H1 (cell line): Measurements from ENCODE around the gene DMBT1. TPM values are rescaled to one million over a fixed set of nuclear protein-coding genes. Genes with fewer than 3 reads are reported as not detected.

Source experiments
- CTCF ChIA-PET: fragments of 300-600 bp; sonication (Branson Sonifier 250); formaldehyde crosslinking; loops from one replicate; lab custom pipeline; 2021; ENCODE audit not compliant: partially characterized antibody; lab: Charles Lee
- POLR2A ChIA-PET: fragments of 300-600 bp; sonication (Branson Sonifier 250); formaldehyde crosslinking; loops from one replicate; lab custom pipeline; 2021; ENCODE audit warnings: inconsistent platforms; ENCODE audit not compliant: partially characterized antibody; lab: Charles Lee
- DNase-seq, 2 experiments: peaks; one replicate each; pipeline versions ENCODE4 v3.0.0 to v3.0.0-alpha.2; 2010 to 2022; ENCODE audit warnings: low spot score in 2 of 2, low read depth in 1 of 2, mixed read lengths in 1 of 2
- FAIRE-seq: peaks from 2 replicates; lab custom pipeline; 2011; peaks lifted over from hg19 to GRCh38; lab: Jason Lieb, UNC
- H2AFZ ChIP-seq: 2 replicates; pipeline ENCODE4 v1.8.1; 2012; ENCODE audit warnings: low read length, inconsistent platforms
- H2AK5ac ChIP-seq: 2 replicates; pipeline ENCODE4 v1.6.1; 2013; ENCODE audit warnings: low read depth, low read length
- H2BK120ac ChIP-seq: replicated peaks from 2 replicates; pipeline ENCODE3; 2013; ENCODE audit warnings: low read depth, low read length, inconsistent platforms
- H2BK12ac ChIP-seq: 2 replicates; pipeline ENCODE4 v1.6.1; 2013; ENCODE audit warnings: low read depth, low read length
- H2BK15ac ChIP-seq: 2 replicates; pipeline ENCODE4 v1.6.1; 2013; ENCODE audit warnings: low read length
- H2BK20ac ChIP-seq: 2 replicates; pipeline ENCODE4 v1.6.1; 2013; ENCODE audit warnings: low read length
- H2BK5ac ChIP-seq: 2 replicates; pipeline ENCODE4 v1.6.1; 2013; ENCODE audit warnings: low read depth, low read length
- H3K14ac ChIP-seq: 2 replicates; pipeline ENCODE4 v1.6.1; 2013; ENCODE audit warnings: inconsistent platforms; ENCODE audit not compliant: insufficient read length
- H3K18ac ChIP-seq: 2 replicates; pipeline ENCODE4 v1.6.1; 2013; ENCODE audit warnings: low read length; ENCODE audit errors: extremely low read depth
- H3K23ac ChIP-seq: 2 replicates; pipeline ENCODE4 v1.6.1; 2013; ENCODE audit warnings: inconsistent platforms; ENCODE audit not compliant: insufficient read length
- H3K23me2 ChIP-seq: 2 replicates; pipeline ENCODE4 v1.6.1; 2013; ENCODE audit warnings: low read depth, low read length
- H3K27ac ChIP-seq: 2 replicates; pipeline ENCODE4 v1.6.1; 2011; ENCODE audit warnings: low read depth, low read length, inconsistent platforms
- H3K27me3 ChIP-seq, 4 experiments: replicated peaks in 1 of 4; 1 replicate in 1 of 4; 2 replicates in 3 of 4; pipeline versions ENCODE4 v1.6.1 to v1.8.1; 2011 to 2013; ENCODE audit warnings: low read length in 3 of 4, mild to moderate bottlenecking in 3 of 4, inconsistent platforms in 2 of 4, mixed read lengths in 2 of 4, moderate library complexity in 1 of 4; ENCODE audit not compliant: control insufficient read depth in 3 of 4, insufficient read depth in 3 of 4; ENCODE audit errors: extremely low read depth in 1 of 4
- H3K36me3 ChIP-seq, 4 experiments: 2 replicates each; pipeline versions ENCODE4 v1.6.1 to v1.8.1; 2011 to 2013; ENCODE audit warnings: mild to moderate bottlenecking in 4 of 4, low read length in 3 of 4, moderate library complexity in 2 of 4, control low read depth in 1 of 4, inconsistent platforms in 1 of 4; ENCODE audit not compliant: insufficient read depth in 4 of 4, control insufficient read depth in 2 of 4
- H3K4ac ChIP-seq: replicated peaks from 2 replicates; pipeline ENCODE3; 2013; ENCODE audit warnings: low read length, low read depth, mixed read lengths, inconsistent platforms; ENCODE audit not compliant: insufficient read length
- H3K4me1 ChIP-seq, 4 experiments: replicated peaks in 1 of 4; 1 replicate in 1 of 4; 2 replicates in 3 of 4; pipeline versions ENCODE4 v1.6.1 to v1.8.1; 2011 to 2013; ENCODE audit warnings: low read length in 3 of 4, inconsistent platforms in 2 of 4, mixed read lengths in 1 of 4; ENCODE audit not compliant: insufficient read depth in 4 of 4, control insufficient read depth in 3 of 4
- H3K4me2 ChIP-seq, 2 experiments: 2 replicates each; pipeline versions ENCODE4 v1.6.1 to v1.8.1; 2011 to 2013; ENCODE audit warnings: low read depth in 2 of 2, low read length in 2 of 2, control low read depth in 1 of 2, inconsistent platforms in 1 of 2, mild to moderate bottlenecking in 1 of 2; ENCODE audit not compliant: insufficient read depth in 1 of 2
- H3K4me3 ChIP-seq, 4 experiments: fragments of 200-600, 300-600 bp in 1 of 4; sonication (generic), shearing (Covaris generic), sonication (Bioruptor Twin) in 1 of 4; 2 replicates each; pipeline versions ENCODE4 v1.5.1 to v1.8.1; 2011 to 2016; ENCODE audit warnings: low read length in 4 of 4, low read depth in 3 of 4, control low read depth in 2 of 4, inconsistent platforms in 2 of 4, mild to moderate bottlenecking in 2 of 4, mixed read lengths in 1 of 4, moderate library complexity in 1 of 4; ENCODE audit not compliant: insufficient read depth in 2 of 4; ENCODE audit errors: extremely low read depth in 1 of 4
- H3K56ac ChIP-seq: replicated peaks from 2 replicates; pipeline ENCODE3; 2013; ENCODE audit warnings: low read depth, mild to moderate bottlenecking, mixed read lengths, low read length, inconsistent platforms; ENCODE audit not compliant: insufficient read length
- H3K79me1 ChIP-seq: 2 replicates; pipeline ENCODE4 v1.6.1; 2013; ENCODE audit warnings: low read depth, low read length, control low read depth
- H3K79me2 ChIP-seq, 2 experiments: 2 replicates each; pipeline versions ENCODE4 v1.6.1 to v1.8.1; 2012 to 2013; ENCODE audit warnings: low read length in 2 of 2, mild to moderate bottlenecking in 2 of 2, inconsistent platforms in 1 of 2; ENCODE audit not compliant: insufficient read depth in 2 of 2, control insufficient read depth in 1 of 2
- H3K9ac ChIP-seq, 4 experiments: replicated peaks in 1 of 4; 1 replicate in 1 of 4; 2 replicates in 3 of 4; pipeline versions ENCODE4 v1.6.1 to v1.8.1; 2011 to 2013; ENCODE audit warnings: low read depth in 3 of 4, low read length in 3 of 4, control low read depth in 2 of 4, mild to moderate bottlenecking in 2 of 4, moderate library complexity in 2 of 4, inconsistent platforms in 1 of 4; ENCODE audit errors: extremely low read depth in 1 of 4
- H3K9me3 ChIP-seq, 2 experiments: 2 replicates each; pipeline versions ENCODE4 v1.6.1 to v1.8.1; 2012 to 2013; ENCODE audit warnings: mild to moderate bottlenecking in 2 of 2, moderate library complexity in 2 of 2, control low read depth in 1 of 2, inconsistent platforms in 1 of 2, low read depth in 1 of 2, low read length in 1 of 2, mixed read lengths in 1 of 2; ENCODE audit not compliant: insufficient read depth in 2 of 2
- H4K20me1 ChIP-seq, 2 experiments: replicated peaks in 1 of 2; 2 replicates each; pipeline versions ENCODE3 to v1.8.1; 2011 to 2013; ENCODE audit warnings: inconsistent platforms in 2 of 2, low read length in 2 of 2, mild to moderate bottlenecking in 1 of 2; ENCODE audit not compliant: insufficient read depth in 2 of 2, control insufficient read depth in 1 of 2
- H4K5ac ChIP-seq: 2 replicates; pipeline ENCODE4 v1.6.1; 2013; ENCODE audit warnings: low read length, low read depth, mixed read lengths, inconsistent platforms; ENCODE audit not compliant: insufficient read length
- H4K8ac ChIP-seq: 2 replicates; pipeline ENCODE4 v1.8.0; 2013; ENCODE audit warnings: mild to moderate bottlenecking, moderate library complexity, low read length, inconsistent platforms; ENCODE audit not compliant: insufficient read depth; ENCODE audit errors: extremely low read depth
- H4K91ac ChIP-seq: replicated peaks from 2 replicates; pipeline ENCODE3; 2013; ENCODE audit warnings: low read length, mixed read lengths, inconsistent platforms; ENCODE audit not compliant: insufficient read length
- POLR2A ChIP-seq, 2 experiments: IDR thresholded peaks; 1 replicate in 1 of 2; 2 replicates in 1 of 2; pipeline ENCODE4 v1.6.1; 2011; ENCODE audit warnings: low read depth in 2 of 2, low read length in 2 of 2, mild to moderate bottlenecking in 2 of 2; ENCODE audit errors: control extremely low read depth in 1 of 2
- POU5F1 ChIP-seq: IDR thresholded peaks from 2 replicates; pipeline ENCODE4 v1.6.1; 2011; ENCODE audit warnings: low read depth, mild to moderate bottlenecking, low read length, moderate library complexity
- RFX5 ChIP-seq: IDR thresholded peaks from 2 replicates; pipeline ENCODE4 v1.6.1; 2011; ENCODE audit warnings: low read depth, low read length, improper control_type of control experiment, borderline replicate concordance
- SIN3A ChIP-seq, 2 experiments: IDR thresholded peaks in 1 of 2; conservative IDR thresholded peaks in 1 of 2; 2 replicates each; pipeline ENCODE4 v1.6.1; 2011 to 2012; ENCODE audit warnings: low read length in 2 of 2, improper control_type of control experiment in 1 of 2, low read depth in 1 of 2, mild to moderate bottlenecking in 1 of 2
- SUZ12 ChIP-seq: fragments of 200-600 bp; sonication (generic); IDR thresholded peaks from 2 replicates; pipeline ENCODE4 v1.6.1; 2012; ENCODE audit warnings: mild to moderate bottlenecking, inconsistent platforms, low read length, moderate library complexity, mixed read lengths
- WGBS, 2 experiments: shearing (Covaris generic) in 1 of 2; methylation state at CpG; one replicate each; pipeline versions ENCODE4 v1.1.6 to v1.1.7; 2013 to 2015; ENCODE audit warnings: low lambda C conversion rate in 2 of 2, mixed read lengths in 2 of 2, inconsistent platforms in 1 of 2, low coverage in 1 of 2, missing lambda C conversion rate in 1 of 2; ENCODE audit not compliant: insufficient replicate concordance in 2 of 2, insufficient coverage in 1 of 2, insufficient read length in 1 of 2; ENCODE audit errors: extremely low coverage in 1 of 2, missing lambda C conversion rate in 1 of 2; 5-methylcytosine and 5-hydroxymethylcytosine counted together
- polyA plus RNA-seq, 7 experiments: library from polyadenylated mRNA; depleted of rRNA in 3 of 7; stranded (reverse) in 5 of 7; unstranded in 2 of 7; fragments of >200 nt in 5 of 7; fragments of 200-250 nt in 2 of 7; gene quantifications; 1 replicate in 5 of 7; 2 replicates in 1 of 7; 4 replicates in 1 of 7; pipeline versions ENCODE4 v1.2.1 to v1.2.3, GENCODE V29; 2011 to 2013; ENCODE audit warnings: missing spikeins in 2 of 7, mixed read lengths in 2 of 7
- total RNA-seq: library from RNA; stranded (reverse); fragmentation: NEBNext Ultra II Directional; extraction: Animal tissue kit (Norgen Biotek cat#: 25700); gene quantifications from 2 replicates; pipeline ENCODE4 v1.2.1, GENCODE V29; 2021

The DMBT1 gene
- total and polyA plus RNA-seq, 2 of the 8 experiments (the other 6 are each of a cell fraction or from before 2014, with no cell fraction given), result 0.03 TPM; not detected in 1

GRCh38 chr10:122664501-122664900 is 103.9 kb downstream of the DMBT1 start:
- POLR2A ChIA-PET, result no interaction called here
- no peak overlapping the region for H3K9ac ChIP-seq
- H2BK5ac ChIP-seq, result no peak overlapping the region
- no peak overlapping the region for H3K18ac ChIP-seq
- no peak overlapping the region for H3K56ac ChIP-seq
- H4K8ac ChIP-seq, result no peak overlapping the region
- FAIRE-seq, result no peak
- no peaks in the 10 kb centered on the region for H3K36me3 ChIP-seq
- no peak overlapping the region for H2BK120ac ChIP-seq
- H3K27ac ChIP-seq, result no peak overlapping the region
- TF ChIP-seq POU5F1 (no peak), RFX5 (no peak), POLR2A (IDR thresholded peaks at IDR 0.05; ENCODE audit: control extremely low read depth in 1 of 2, low read depth in 2 of 2, low read length in 2 of 2) (no peak), SIN3A (conservative IDR thresholded peaks at IDR 0.05 in 1 of 2, IDR thresholded peaks at IDR 0.05 in 1 of 2; ENCODE audit: low read depth in 1 of 2, low read length in 2 of 2) (no peak), SUZ12 (no peak)
- TF ChIP-seq, all 59 proteins: peak for 0
- no peak overlapping the region for H4K5ac ChIP-seq
- 80% methylated on average over 8 of the region's 8 CpGs; no CpG with 5 or more reads in 1 of the 2 experiments for WGBS, 2 experiments
- no peaks in the 10 kb centered on the region for H3K23me2 ChIP-seq
- no peak overlapping the region for H2AFZ ChIP-seq
- no peaks in the 10 kb centered on the region for H4K20me1 ChIP-seq
- no peak overlapping the region for H2BK12ac ChIP-seq
- H3K4me3 ChIP-seq, result no peak overlapping the region
- DNase-seq, result no peak
- H3K27me3 ChIP-seq, result no peaks in the 10 kb centered on the region
- no peaks in the 10 kb centered on the region for H3K79me1 ChIP-seq
- no peak overlapping the region for H2BK20ac ChIP-seq
- CTCF ChIA-PET, result interaction anchor here (1.9 to 4.0 kb wide), 2 partner anchors 9 to 15 kb away, joined by 5 to 26 read pairs; no protein-coding TSS in a partner anchor
- H3K9me3 ChIP-seq, result no peaks in the 10 kb centered on the region
- H3K4me2 ChIP-seq, result no peak overlapping the region
- H4K91ac ChIP-seq, result no peak overlapping the region
- 0 out of 7 replicates have a peak, but pooled peaks cover 0 to 2% (median 0%) of the 10 kb centered on the region in 4 experiments for H3K4me1 ChIP-seq
- H3K4ac ChIP-seq, result no peak overlapping the region
- no peaks in the 10 kb centered on the region for H3K79me2 ChIP-seq
- H2AK5ac ChIP-seq, result no peak overlapping the region
- no peak overlapping the region for H2BK15ac ChIP-seq
- H3K23ac ChIP-seq, result no peak overlapping the region
- peak overlapping the region; percentile 16 for H3K14ac ChIP-seq
